DOHH2 (cell line): ENCODE results near the gene NOXA1.

ENCODE experiments used
- H3F3A ChIP-seq: fragments of 200-600 bp; sonication (generic), shearing (Covaris generic); 2 replicates; pipeline ENCODE4 v1.6.0; 2016; ENCODE audit warnings: antibody characterized with exemption, mild to moderate bottlenecking; ENCODE audit not compliant: control insufficient read depth, insufficient read depth
- H3K27ac ChIP-seq: fragments of 200-600 bp; sonication (generic); 2 replicates; pipeline ENCODE4 v1.5.1; 2014; ENCODE audit warnings: low read depth, mild to moderate bottlenecking, low read length, moderate library complexity
- H3K27me3 ChIP-seq: fragments of 200-600 bp; sonication (generic); 2 replicates; pipeline ENCODE4 v1.6.1; 2014; ENCODE audit warnings: mild to moderate bottlenecking, low read length, mixed read lengths; ENCODE audit not compliant: control insufficient read depth
- H3K36me3 ChIP-seq: fragments of 200-600 bp; sonication (generic); 2 replicates; pipeline ENCODE4 v1.6.1; 2014; ENCODE audit warnings: mild to moderate bottlenecking, low read length, moderate library complexity, mixed read lengths; ENCODE audit not compliant: control insufficient read depth
- H3K4me1 ChIP-seq: fragments of 200-600 bp; sonication (generic); 2 replicates; pipeline ENCODE4 v1.6.1; 2014; ENCODE audit warnings: mild to moderate bottlenecking, low read length, mixed read lengths; ENCODE audit not compliant: control insufficient read depth
- H3K4me2 ChIP-seq: fragments of 200-600 bp; sonication (generic); 2 replicates; pipeline ENCODE4 v1.6.0; 2014; ENCODE audit warnings: mild to moderate bottlenecking, low read length, moderate library complexity
- H3K4me3 ChIP-seq: fragments of 200-600 bp; sonication (generic); 2 replicates; pipeline ENCODE4 v1.5.1; 2014; ENCODE audit warnings: mild to moderate bottlenecking, low read length, mixed read lengths
- H3K79me2 ChIP-seq: fragments of 200-600 bp; sonication (generic); 2 replicates; pipeline ENCODE4 v1.6.1; 2014; ENCODE audit warnings: mild to moderate bottlenecking, low read length, mixed read lengths; ENCODE audit not compliant: control insufficient read depth
- H3K9me2 ChIP-seq: fragments of 200-600 bp; sonication (generic); replicated peaks from 2 replicates; pipeline ENCODE4 v1.6.1; 2014; ENCODE audit warnings: mild to moderate bottlenecking, low read length, mixed read lengths; ENCODE audit not compliant: control insufficient read depth
- H3K9me3 ChIP-seq: fragments of 200-600 bp; sonication (generic); 2 replicates; pipeline ENCODE4 v1.6.1; 2014; ENCODE audit warnings: antibody characterized with exemption, low read length, mixed read lengths; ENCODE audit not compliant: control insufficient read depth, insufficient read depth
- H4K20me1 ChIP-seq: fragments of 200-600 bp; sonication (generic); 2 replicates; pipeline ENCODE4 v1.6.0; 2014; ENCODE audit warnings: low read depth, mild to moderate bottlenecking, antibody characterized with exemption, low read length, moderate library complexity; ENCODE audit not compliant: control insufficient read depth, insufficient read depth
- CTCF ChIP-seq: fragments of 200-600 bp; sonication (generic); IDR thresholded peaks from one replicate; pipeline ENCODE4 v1.5.1; 2014; ENCODE audit warnings: antibody characterized with exemption, mild to moderate bottlenecking, low read depth, low read length; ENCODE audit not compliant: poor library complexity, severe bottlenecking
- EZH2phosphoT487 ChIP-seq: fragments of 200-600 bp; sonication (generic); IDR thresholded peaks from 2 replicates; pipeline ENCODE4 v1.6.1; 2017; ENCODE audit warnings: borderline replicate concordance, mild to moderate bottlenecking, antibody characterized with exemption, low read length, moderate library complexity, mixed read lengths

NOXA1 gene

GRCh38 chr9:137416006-137416562, 7.1 kb upstream of the NOXA1 start:
- no peaks in the 10 kb centered on the region for H3K9me3 ChIP-seq
- H3K27ac ChIP-seq, result no peak overlapping the region
- no peaks in the 10 kb centered on the region for H3K9me2 ChIP-seq
- peaks cover 10% of the 10 kb centered on the region for H3F3A ChIP-seq
- H3K4me2 ChIP-seq, result no peak overlapping the region
- H3K27me3 ChIP-seq, result no peaks in the 10 kb centered on the region
- no peaks in the 10 kb centered on the region for H4K20me1 ChIP-seq
- TF ChIP-seq CTCF (no peak), EZH2phosphoT487 (no peak)
- H3K4me1 ChIP-seq, result peaks cover 42% of the 10 kb centered on the region
- H3K4me3 ChIP-seq, result no peak overlapping the region
- no peaks in the 10 kb centered on the region; the same call in 1 of the 2 replicates for H3K36me3 ChIP-seq
- H3K79me2 ChIP-seq, result peaks cover 65% of the 10 kb centered on the region

GRCh38 chr9:137416563-137417151, 6.5 kb upstream of the NOXA1 start:
- Histone ChIP-seq H3K79me2 (peaks cover 71% of the 10 kb centered on the region), H4K20me1 (no peaks in the 10 kb centered on the region), H3K4me3 (no peak overlapping the region), H3F3A (peaks cover 10% of the 10 kb centered on the region), H3K27ac (no peak overlapping the region), H3K4me2 (no peak overlapping the region), H3K27me3 (no peaks in the 10 kb centered on the region), H3K36me3 (no peaks in the 10 kb centered on the region; the same call in 1 of the 2 replicates), H3K9me2 (no peaks in the 10 kb centered on the region), H3K9me3 (no peaks in the 10 kb centered on the region), H3K4me1 (peaks cover 41% of the 10 kb centered on the region)
- TF ChIP-seq CTCF (no peak), EZH2phosphoT487 (no peak)

DNA sequence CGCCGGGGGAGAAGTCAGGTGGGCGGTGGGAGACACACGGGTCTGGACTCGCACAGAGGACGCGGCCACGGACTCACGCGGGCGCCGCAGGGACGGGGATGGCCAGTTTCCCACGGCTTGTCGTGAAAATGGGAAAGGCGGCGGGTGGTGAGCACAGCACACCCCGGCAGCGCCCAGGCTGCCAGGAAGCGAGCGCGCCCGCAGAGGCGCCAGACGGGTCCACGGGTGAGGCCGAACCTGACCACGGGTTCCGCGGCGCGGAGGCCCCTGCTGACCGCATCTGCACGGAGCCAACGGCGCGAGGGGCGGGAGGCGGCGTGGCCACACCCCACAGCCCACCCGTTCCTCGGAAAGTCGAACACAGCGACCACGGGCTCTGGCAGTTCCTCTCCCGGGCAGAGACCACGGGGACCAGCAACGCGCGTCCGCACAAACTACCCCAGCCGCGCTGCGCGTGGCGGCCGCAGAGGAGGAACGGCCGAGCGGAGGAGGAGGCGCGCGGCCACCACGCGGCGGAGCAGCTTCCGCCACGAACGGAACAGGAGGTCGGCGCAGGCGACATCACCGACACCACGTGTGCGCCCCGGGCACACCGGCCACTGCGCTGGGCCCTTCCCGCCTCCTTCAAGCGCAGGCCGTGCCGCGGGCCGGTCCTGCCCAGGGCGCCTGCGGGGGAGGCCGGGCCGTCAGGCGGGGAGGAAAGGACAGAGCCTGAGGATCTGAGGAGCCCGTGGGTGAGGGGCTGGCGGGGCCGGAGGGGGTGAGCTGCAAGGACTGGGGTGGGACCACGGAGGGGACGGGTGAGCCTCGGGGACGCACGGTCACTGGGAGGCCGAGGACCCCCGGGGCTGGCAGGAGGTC, 5.8 kb upstream of the NOXA1 start:
- H3F3A ChIP-seq, result peaks cover 8% of the 10 kb centered on the region
- TF ChIP-seq CTCF, result no peak
- TF ChIP-seq EZH2phosphoT487, result no peak
- H3K9me2 ChIP-seq, result no peaks in the 10 kb centered on the region
- peaks cover 77% of the 10 kb centered on the region for H3K79me2 ChIP-seq
- no peak overlapping the region for H3K4me3 ChIP-seq
- H3K36me3 ChIP-seq, result no peaks in the 10 kb centered on the region; the same call in 1 of the 2 replicates
- H3K4me2 ChIP-seq, result no peak overlapping the region
- H3K4me1 ChIP-seq, result peaks cover 41% of the 10 kb centered on the region
- H4K20me1 ChIP-seq, result no peaks in the 10 kb centered on the region
- no peaks in the 10 kb centered on the region for H3K27me3 ChIP-seq
- H3K27ac ChIP-seq, result no peak overlapping the region
- H3K9me3 ChIP-seq, result no peaks in the 10 kb centered on the region
